Mononuclear cell (primary cell): ENCODE measurements around the gene ADIPOR1. TPM values are rescaled to one million over a fixed set of nuclear protein-coding genes. Genes with fewer than 3 reads are reported as not detected.
"Not testable (repeated sequence)": the region's sequence is repeated elsewhere in the genome, so short reads cannot be mapped to it uniquely, and the experiment has no call there.

Experiments
- H3K27me3 ChIP-seq: 2 replicates; pipeline ENCODE4 v1.6.0; 2011; ENCODE audit warnings: low read length, control low read depth; ENCODE audit not compliant: insufficient read depth
- H3K4me1 ChIP-seq: 2 replicates; pipeline ENCODE4 v1.5.1; 2011; ENCODE audit warnings: mild to moderate bottlenecking, low read length, control low read depth; ENCODE audit not compliant: insufficient read depth
- H3K4me3 ChIP-seq: 2 replicates; pipeline ENCODE4 v1.5.1; 2011; ENCODE audit warnings: mild to moderate bottlenecking, low read length, moderate library complexity
- H3K9me3 ChIP-seq: 2 replicates; pipeline ENCODE4 v1.5.1; 2011; ENCODE audit warnings: low read depth, mild to moderate bottlenecking, control low read depth, low read length
- total RNA-seq: library from RNA; depleted of rRNA; stranded (reverse); fragments of >200 nt; gene quantifications from one replicate; pipeline ENCODE4 v1.2.3, GENCODE V29; 2012

Gene ADIPOR1
- total RNA-seq, 1 donor, result 139 TPM

DNA sequence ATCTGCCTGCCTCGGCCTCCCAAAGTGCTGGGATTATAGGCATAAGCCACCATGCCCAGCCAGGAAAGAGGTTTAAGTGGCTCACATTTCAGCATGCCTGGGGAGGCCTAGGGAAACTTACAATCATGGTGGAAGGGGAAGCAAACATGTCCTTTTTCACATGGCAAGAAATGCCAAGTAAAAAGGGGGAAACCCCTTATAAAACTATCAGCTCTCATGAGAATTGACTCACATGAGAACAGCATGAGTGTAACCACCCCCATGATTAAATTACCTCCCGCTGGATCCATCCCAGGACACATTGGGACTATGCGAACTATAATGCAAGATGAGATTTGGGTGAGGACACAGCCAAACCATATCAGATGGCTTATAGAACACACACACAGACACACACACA is 22.3 kb downstream of the ADIPOR1 start:
- Histone ChIP-seq H3K9me3 (no peaks in the 10 kb centered on the region), H3K4me3 (no peak overlapping the region), H3K4me1 (no peaks in the 10 kb centered on the region), H3K27me3 (peaks cover 3% of the 10 kb centered on the region)

DNA sequence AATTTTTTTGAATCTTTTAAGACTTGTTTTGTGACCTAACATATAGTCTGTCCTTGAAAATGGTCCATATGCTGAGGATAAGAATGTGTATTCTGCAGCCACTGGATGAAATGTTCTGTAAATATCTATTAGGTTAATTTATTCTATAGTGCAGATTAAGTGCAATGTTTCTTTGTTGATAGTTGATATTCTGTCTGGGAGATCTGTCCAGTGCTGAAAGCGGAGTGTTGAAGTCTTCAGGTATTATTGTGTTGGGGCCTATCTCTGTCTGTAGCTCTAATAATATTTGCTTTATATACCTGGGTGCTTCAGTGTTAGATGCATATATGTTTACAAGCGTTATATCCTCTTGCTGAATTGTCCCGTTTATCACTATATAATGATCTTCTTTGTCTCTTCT is 23.4 kb downstream of the ADIPOR1 start:
- Histone ChIP-seq H3K4me1 (no peaks in the 10 kb centered on the region), H3K27me3 (peaks cover 3% of the 10 kb centered on the region), H3K9me3 (no peaks in the 10 kb centered on the region), H3K4me3 (no peak overlapping the region)

DNA sequence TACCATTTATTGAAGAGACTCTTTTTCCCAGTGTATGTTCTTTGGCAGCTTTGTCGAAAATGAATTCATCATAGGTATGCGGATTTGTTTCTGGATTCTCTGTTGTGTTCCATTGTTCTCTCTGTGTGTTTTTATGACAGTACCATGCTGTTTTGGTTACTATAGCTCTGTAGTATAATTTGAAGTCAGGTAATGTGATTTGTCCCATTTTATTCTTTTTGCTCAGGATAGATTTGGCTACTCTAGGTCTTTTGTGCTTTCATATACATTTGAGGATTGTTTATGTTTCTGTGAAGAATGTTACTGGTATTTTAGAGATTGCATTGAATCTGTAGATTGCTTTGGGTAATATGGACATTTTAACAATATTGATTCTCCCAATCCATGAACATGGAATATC is 25.6 kb downstream of the ADIPOR1 start:
- H3K27me3 ChIP-seq, result peaks cover 3% of the 10 kb centered on the region
- no peaks in the 10 kb centered on the region for H3K9me3 ChIP-seq
- no peak overlapping the region for H3K4me3 ChIP-seq
- peaks cover 4% of the 10 kb centered on the region for H3K4me1 ChIP-seq

DNA sequence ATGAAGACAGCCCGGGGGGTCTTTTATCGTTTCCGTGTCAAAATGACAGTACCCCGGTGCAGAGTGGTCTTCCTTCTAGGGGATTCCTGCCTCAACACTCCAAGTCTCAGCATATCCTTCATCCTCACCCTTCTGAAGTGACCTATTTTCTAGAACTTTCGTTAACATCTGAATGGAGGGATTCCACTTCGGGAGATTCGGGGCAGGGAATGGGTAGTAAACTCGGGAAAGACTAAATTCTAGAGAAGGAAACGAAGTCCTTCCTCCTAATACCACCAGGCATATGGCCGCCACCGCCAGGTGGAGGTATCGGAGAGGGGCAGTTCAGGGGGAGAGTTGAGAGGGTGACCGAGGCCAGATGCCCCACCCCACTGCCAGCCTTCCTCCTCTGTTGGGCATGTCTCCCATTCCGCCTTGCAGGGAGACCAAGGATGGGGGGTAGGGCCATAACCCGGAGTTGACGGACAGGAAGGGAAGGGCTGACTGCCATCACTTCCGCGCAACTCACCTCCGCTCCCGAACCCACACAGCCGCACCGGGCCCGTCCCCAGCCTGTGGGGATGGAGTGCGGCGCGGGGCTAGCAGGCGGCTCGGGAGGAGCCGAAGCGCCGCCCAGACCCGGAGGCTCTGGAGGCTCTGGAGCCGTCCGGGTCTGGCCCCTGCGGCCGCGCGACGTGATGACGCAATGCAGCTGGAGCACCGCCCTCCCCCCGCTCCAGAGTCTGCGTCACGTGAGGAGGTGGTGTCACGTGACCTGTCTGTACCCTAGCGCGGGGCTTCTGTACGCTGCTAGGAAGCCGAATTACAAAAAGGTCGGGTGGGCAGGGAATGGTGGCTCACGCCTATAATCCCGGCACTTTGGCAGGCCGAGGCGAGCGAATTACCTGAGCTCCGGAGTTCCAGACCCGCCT is 31.3 kb downstream of the ADIPOR1 start, which contains the start of gene KLHL12:
Gene KLHL12, minus strand, starts transcription at position 654 of the 911 bp plus-strand sequence. CDS start 2,072 bp downstream, outside the sequence.
- no peaks in the 10 kb centered on the region for H3K9me3 ChIP-seq
- H3K27me3 ChIP-seq, result no peaks in the 10 kb centered on the region
- peak within 1 kb of the TSS; percentile 98 for H3K4me3 ChIP-seq
- peaks cover 17% of the 10 kb centered on the region for H3K4me1 ChIP-seq

DNA sequence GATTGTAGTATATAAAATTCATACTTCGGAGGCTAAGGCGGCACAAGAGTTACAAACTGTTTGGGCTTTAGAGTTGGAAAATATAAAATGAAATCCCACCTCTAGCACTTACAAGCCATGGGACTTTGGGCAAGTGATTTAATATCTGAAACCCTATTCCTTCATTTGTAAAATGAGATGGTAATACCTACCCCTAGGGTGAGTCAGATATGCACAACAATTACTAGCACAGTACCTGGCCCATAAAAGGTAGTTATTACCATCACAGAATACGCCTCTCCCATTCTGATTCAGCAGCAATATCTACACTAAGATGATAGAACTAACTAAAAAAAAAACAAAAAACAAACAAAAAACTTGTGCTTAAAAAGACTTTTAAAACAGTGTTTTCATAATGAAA is 34.6 kb downstream of the ADIPOR1 start:
- Histone ChIP-seq H3K27me3 (no peaks in the 10 kb centered on the region), H3K9me3 (no peaks in the 10 kb centered on the region), H3K4me1 (peaks cover 17% of the 10 kb centered on the region), H3K4me3 (no peak overlapping the region)

DNA sequence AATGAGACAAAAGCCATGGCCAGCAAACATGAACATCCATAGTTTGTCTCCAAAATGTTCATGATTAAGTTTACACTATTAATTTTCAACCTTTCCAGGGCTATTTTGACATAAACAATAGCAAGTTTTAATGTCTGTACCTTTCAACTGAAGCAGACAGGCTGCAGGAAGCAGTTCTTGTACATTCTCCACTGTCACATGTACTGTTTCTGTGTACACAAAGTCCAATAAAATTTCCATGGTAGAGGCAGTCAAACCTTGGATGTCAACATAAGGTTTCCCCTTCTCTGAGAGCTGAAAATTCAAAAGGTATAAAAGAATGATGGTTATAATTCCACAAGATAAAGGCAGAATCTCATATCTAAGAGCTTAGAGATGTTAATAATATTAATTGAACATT is 38.5 kb downstream of the ADIPOR1 start:
- Histone ChIP-seq H3K4me3 (no peak overlapping the region), H3K27me3 (no peaks in the 10 kb centered on the region), H3K4me1 (peaks cover 3% of the 10 kb centered on the region), H3K9me3 (no peaks in the 10 kb centered on the region)

DNA sequence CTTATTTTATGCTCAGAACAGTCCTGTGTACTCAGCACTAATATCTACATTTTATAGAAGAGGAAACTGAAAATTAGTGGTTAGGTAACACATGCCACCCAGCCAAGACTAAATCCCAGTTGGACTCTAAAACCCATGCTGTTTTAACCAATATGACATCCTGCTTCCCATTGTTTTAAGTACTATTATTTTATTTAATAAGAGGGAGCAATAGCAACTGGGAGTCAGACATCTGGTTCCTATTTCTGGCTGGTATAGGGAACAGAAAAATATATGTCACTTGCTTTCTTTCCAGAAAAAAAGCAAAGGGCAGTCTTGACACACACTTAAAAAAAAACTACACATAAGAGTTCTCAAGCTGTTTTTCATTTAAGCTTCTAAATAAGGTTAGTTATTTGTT is 43.0 kb downstream of the ADIPOR1 start:
- H3K4me1 ChIP-seq, result no peaks in the 10 kb centered on the region
- no peak overlapping the region for H3K4me3 ChIP-seq
- H3K9me3 ChIP-seq, result no peaks in the 10 kb centered on the region
- H3K27me3 ChIP-seq, result no peaks in the 10 kb centered on the region

DNA sequence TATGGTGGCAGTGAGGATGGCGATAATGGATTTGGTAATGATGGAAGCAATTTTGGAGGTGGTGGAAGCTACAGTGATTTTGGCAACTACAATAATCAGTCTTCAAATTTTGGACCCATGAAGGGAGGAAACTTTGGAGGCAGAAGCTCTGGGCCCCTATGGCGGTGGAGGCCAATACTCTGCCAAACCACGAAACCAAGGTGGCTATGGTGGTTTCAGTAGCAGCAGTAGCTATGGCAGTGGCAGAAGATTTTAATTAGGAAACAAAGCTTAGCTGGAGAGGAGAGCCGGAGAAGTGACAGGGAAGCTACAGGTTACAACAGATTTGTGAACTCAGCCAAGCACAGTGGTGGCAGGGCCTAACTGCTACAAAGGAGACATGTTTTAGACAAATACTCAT is 45.6 kb downstream of the ADIPOR1 start:
- not testable (repeated sequence) for H3K27me3 ChIP-seq, H3K4me3 ChIP-seq, H3K4me1 ChIP-seq, H3K9me3 ChIP-seq

DNA sequence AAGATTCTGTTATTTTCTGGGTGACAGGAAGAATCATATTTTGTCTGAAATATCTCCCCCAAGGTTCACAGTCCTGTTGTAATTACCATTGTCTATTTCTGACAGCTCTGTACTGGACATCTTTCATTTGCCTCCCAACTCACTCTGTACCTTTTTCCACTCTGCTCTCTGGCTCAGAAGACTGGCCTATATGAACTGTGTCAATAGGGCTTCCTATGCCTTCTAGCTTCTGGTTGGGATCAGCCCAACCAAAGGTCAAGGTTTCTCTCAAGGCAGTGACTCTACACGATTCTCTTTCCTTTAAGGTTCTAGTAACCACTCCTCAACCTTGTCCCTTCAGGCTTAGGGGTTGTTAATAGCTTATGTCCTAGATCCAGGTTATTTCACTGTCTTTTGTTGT is 48.6 kb downstream of the ADIPOR1 start:
- Histone ChIP-seq H3K9me3 (no peaks in the 10 kb centered on the region), H3K27me3 (no peaks in the 10 kb centered on the region), H3K4me1 (no peaks in the 10 kb centered on the region), H3K4me3 (no peak overlapping the region)

DNA sequence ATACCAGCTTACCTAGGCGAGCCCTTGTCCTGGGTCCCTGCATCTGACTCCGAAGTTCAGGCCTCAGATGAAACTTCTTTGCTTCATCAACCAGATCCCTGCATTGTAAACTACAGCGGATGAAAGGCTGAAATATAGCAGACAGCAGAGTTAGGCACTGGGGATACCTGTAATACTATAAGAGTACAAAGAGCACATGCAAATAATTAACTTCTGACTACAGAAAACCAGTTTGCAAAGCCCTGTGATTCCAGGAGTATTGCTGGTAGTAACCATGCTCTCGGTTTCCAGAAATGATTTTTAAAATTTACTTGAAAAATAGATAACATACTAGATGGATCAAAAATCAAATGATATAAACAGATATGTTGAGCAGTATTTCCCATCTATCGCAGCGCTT is 49.1 kb downstream of the ADIPOR1 start:
- Histone ChIP-seq H3K4me1 (no peaks in the 10 kb centered on the region), H3K9me3 (no peaks in the 10 kb centered on the region), H3K4me3 (no peak overlapping the region), H3K27me3 (no peaks in the 10 kb centered on the region)

DNA sequence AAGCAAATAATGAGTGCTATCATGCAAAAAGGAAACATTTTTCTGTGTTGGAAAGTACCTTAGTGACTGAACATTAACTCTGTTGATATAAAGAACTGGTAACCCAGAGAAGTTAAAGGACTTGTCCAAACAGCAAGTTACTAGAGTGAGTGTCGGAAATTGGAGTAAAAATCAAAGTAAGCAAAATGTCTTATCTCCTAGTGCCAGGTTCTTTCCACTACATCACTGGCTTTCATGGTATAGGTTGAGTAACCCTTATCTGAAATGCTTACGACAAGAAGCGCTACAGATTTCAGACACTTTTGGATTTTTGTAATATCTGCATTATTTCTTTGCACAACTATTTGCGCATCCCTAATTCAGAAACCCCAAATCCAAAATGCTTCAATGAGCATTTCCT is 52.8 kb downstream of the ADIPOR1 start:
- Histone ChIP-seq H3K4me1 (no peaks in the 10 kb centered on the region), H3K27me3 (no peaks in the 10 kb centered on the region), H3K4me3 (no peak overlapping the region), H3K9me3 (no peaks in the 10 kb centered on the region)

DNA sequence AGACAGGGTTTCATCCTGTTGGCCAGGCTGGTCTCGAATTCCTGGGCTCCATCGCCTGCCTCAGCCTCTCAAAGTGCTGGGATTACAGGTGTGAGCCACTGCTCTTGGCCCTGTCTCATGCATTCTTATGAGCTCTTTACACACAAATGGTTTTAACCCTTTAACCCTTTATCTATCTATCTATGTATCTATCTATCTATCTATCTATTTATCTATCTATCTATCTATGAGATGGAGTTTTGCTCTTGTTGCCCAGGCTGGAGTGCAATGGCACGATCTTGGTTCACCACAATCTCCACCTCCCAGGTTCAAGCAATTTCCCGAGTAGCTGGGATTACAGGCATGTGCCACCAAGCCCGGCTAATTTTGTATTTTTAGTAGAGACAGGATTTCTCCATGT is 54.3 kb downstream of the ADIPOR1 start:
- H3K4me3 ChIP-seq, H3K4me1 ChIP-seq, H3K9me3 ChIP-seq, H3K27me3 ChIP-seq: not testable (repeated sequence)

DNA sequence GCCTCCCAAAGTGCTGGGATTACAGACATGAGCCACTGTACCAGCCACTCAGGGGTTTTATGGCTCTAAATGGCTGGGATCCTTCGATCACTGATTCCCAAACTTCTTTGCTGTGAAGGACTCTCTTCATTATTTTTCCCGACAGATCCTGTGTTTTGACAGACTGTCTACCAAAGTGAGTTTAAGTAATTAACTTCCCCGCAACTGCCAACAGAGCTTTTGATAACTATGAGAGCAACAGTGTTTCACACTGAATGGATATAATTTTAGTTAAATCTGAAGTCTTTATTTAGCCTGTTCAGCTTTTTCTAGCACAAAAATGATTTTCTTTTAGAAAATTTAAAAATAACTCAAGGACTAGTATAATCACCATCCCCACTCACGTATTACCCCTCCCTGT is 56.6 kb downstream of the ADIPOR1 start:
- no peaks in the 10 kb centered on the region for H3K27me3 ChIP-seq
- no peaks in the 10 kb centered on the region for H3K9me3 ChIP-seq
- H3K4me1 ChIP-seq, result no peaks in the 10 kb centered on the region
- H3K4me3 ChIP-seq, result no peak overlapping the region

DNA sequence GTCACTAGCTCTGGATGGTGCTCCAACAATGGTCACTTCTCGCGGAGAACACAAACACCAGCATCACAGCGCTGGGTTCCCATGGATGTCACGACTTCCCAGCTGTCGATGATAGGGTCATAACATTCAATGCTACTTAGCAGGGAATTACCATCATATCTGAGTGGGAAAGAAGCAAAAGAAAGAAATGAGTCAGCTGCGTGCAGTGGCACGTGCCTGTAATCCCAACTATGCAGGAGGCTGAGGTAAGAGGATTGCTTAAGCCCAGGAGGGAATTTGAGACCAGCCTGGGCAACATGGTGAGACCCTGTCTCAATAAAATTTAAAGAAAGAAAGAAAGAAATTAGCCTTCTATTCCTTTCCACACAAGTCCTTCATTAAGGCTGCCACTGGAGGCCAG is 65.6 kb downstream of the ADIPOR1 start:
- Histone ChIP-seq H3K4me3 (no peak overlapping the region), H3K9me3 (no peaks in the 10 kb centered on the region), H3K4me1 (peaks cover 17% of the 10 kb centered on the region), H3K27me3 (no peaks in the 10 kb centered on the region)
